H1 (cell line): ENCODE measurements around the gene GNAI2. TPM values are rescaled to one million over a fixed set of nuclear protein-coding genes. Genes with fewer than 3 reads are reported as not detected.

ENCODE experiments used
- BACH1 ChIP-seq: IDR thresholded peaks from 2 replicates; pipeline ENCODE4 v1.6.1; 2012; ENCODE audit warnings: low read length, improper control_type of control experiment
- HDAC6 ChIP-seq: IDR thresholded peaks from one replicate; pipeline ENCODE4 v1.7.1; 2012; ENCODE audit warnings: low read depth, mild to moderate bottlenecking, inconsistent platforms, low read length, moderate library complexity
- SIRT6 ChIP-seq: IDR thresholded peaks from one replicate; pipeline ENCODE4 v1.7.1; 2012; ENCODE audit warnings: low read length, inconsistent platforms
- polyA plus RNA-seq, 7 experiments: library from polyadenylated mRNA; depleted of rRNA in 3 of 7; stranded (reverse) in 5 of 7; unstranded in 2 of 7; fragments of >200 nt in 5 of 7; fragments of 200-250 nt in 2 of 7; gene quantifications; 1 replicate in 5 of 7; 2 replicates in 1 of 7; 4 replicates in 1 of 7; pipeline versions ENCODE4 v1.2.1 to v1.2.3, GENCODE V29; 2011 to 2013; ENCODE audit warnings: missing spikeins in 2 of 7, mixed read lengths in 2 of 7
- total RNA-seq: library from RNA; stranded (reverse); fragmentation: NEBNext Ultra II Directional; extraction: Animal tissue kit (Norgen Biotek cat#: 25700); gene quantifications from 2 replicates; pipeline ENCODE4 v1.2.1, GENCODE V29; 2021
- TF ChIP-seq, protein P1 (sequence below), 3 experiments: IDR thresholded peaks; 1 replicate in 2 of 3; 2 replicates in 1 of 3; pipeline versions ENCODE4 v1.5.1 to v1.6.1; 2011; ENCODE audit warnings: low read length in 3 of 3, mild to moderate bottlenecking in 3 of 3, inconsistent platforms in 2 of 3, low read depth in 1 of 3, moderate library complexity in 1 of 3; ENCODE audit not compliant: insufficient read depth in 1 of 3; ENCODE audit errors: control extremely low read depth in 1 of 3

Gene GNAI2
- total and polyA plus RNA-seq, 2 of the 8 experiments (the other 6 are each of a cell fraction or from before 2014, with no cell fraction given): 168 to 539 TPM

DNA sequence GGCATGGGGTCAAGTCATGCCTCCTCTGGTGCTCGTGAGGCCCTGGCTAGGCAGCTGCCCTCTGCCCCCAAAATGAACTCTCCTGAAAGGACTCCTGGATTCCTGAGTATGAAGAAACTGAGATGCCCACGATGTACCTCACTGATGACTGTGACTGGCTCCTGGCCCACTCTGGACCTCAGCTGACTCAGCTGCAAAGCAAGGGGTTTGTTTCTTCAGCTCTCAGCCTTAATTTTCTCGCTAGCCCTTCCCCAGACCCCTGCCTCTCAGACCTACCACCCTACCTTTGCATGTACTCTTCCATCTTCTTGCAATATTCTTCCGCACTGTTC is 5.2 kb upstream of the GNAI2 start (continued):
- TF ChIP-seq BACH1 (no peak), HDAC6 (no peak), SIRT6 (no peak)
- TF ChIP-seq, protein P1, sequence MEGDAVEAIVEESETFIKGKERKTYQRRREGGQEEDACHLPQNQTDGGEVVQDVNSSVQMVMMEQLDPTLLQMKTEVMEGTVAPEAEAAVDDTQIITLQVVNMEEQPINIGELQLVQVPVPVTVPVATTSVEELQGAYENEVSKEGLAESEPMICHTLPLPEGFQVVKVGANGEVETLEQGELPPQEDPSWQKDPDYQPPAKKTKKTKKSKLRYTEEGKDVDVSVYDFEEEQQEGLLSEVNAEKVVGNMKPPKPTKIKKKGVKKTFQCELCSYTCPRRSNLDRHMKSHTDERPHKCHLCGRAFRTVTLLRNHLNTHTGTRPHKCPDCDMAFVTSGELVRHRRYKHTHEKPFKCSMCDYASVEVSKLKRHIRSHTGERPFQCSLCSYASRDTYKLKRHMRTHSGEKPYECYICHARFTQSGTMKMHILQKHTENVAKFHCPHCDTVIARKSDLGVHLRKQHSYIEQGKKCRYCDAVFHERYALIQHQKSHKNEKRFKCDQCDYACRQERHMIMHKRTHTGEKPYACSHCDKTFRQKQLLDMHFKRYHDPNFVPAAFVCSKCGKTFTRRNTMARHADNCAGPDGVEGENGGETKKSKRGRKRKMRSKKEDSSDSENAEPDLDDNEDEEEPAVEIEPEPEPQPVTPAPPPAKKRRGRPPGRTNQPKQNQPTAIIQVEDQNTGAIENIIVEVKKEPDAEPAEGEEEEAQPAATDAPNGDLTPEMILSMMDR (IDR thresholded peaks at IDR 0.05; ENCODE audit: control extremely low read depth in 1 of 3, insufficient read depth in 1 of 3, low read depth in 1 of 3, low read length in 3 of 3): no peak
